NCI-H2171 treated with DMSO at 0.1 percent for 48 hours (cell line): Measurements from ENCODE around the gene MFRP.

Experiments
- DNase-seq: peaks from one replicate; lab custom pipeline; 2025; lab: John Stamatoyannopoulos, UW

MFRP gene

DNA sequence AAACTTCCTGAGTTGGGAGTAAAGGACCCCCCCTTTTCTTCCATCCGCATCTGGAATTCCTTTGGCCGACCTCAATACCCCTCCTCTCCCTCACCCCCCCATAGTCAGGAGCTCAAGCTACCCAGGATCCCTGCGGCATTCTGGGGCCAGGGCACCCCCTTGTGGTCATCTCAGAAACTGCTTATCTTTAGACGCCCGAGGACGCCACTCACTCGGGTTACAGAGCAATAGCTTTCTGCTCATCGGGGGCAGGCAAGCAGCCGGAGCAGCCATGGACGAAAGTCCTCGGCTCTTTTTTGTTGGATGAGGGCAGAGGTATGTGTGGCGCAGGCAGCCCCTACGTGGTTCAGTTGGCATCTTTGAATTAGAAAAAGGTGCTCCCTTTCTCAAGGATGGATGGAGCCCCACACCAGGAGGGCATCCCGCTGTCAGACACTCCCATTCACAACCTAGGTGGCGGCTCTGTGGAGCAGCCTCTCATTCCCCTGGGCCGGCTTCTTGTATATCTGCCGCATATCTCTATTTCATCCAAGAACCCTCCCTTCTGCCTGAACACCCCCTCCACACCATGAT lies 8.1 kb downstream of the MFRP start:
- peak; percentile 18 for DNase-seq

DNA sequence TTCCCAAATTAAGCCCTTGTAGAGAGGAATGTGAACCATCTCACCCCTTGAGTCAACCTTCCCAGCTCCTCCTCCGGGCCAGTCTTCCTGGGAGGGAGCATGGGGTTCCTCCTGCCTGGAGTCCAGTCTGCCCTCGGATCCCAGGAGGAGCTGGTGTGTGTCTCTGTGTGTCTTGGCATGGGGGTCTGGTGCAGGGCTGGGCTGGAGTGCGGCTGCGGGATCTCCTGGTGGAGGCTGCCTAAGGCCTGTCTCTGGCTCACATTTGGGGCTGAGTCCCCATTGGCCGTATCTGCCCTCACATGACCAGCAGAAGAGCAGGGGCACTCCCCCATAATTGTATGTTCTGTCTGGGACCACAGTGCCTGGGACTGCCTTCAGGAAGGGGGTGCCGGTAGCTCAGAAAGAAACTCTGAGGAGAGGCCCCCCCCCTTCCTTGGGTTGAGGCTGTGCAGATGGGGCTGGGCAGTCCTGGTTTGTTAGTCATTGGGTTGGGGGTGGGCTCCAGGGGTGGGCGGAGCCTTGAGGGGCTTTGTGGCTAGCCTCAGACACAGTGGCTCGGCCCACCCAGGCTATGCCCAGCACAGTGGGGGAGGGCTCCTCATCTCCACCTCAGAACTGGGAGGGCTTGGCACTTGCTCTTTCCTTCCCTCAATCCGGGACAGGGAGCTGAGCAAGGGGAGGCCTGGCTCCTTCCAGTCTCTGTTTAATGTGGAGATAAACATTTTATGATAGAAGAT lies 8.8 kb downstream of the MFRP start:
- DNase-seq, result no peak

DNA sequence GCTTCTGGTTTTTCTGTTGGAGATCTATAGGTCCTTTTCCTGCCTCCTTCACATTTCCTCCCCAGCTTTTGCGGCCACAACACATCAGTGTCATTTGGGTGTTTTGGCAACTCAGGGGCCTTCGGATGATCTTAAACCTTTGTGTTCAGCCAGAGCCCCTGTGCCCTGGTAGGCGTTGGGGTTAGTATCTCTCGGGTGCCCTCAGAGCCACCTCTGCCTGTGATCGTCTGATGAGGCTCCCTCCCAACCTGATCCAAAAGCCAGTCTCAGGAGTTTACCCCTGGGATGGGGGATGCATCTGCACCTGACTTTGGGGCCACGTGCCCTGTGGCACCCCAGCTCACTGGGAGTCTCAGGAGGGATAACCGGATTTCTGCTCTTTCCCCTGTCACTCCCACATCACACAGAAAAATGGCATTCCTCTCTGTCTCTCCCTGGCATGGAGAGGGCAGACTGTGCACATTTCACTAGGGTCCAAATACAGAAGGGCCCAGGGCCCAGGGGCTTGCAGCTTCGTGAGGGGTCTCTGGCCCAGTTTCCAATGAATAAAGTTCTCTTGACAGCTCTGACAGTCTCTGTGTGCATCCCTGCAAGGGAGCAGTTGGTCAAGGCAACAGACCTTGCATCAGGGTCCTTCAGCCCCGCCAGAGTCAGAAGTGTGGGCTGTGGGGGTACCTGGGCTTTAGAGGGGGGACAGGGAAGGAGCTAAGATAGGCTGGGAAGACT lies 9.6 kb downstream of the MFRP start:
- DNase-seq, result no peak

DNA sequence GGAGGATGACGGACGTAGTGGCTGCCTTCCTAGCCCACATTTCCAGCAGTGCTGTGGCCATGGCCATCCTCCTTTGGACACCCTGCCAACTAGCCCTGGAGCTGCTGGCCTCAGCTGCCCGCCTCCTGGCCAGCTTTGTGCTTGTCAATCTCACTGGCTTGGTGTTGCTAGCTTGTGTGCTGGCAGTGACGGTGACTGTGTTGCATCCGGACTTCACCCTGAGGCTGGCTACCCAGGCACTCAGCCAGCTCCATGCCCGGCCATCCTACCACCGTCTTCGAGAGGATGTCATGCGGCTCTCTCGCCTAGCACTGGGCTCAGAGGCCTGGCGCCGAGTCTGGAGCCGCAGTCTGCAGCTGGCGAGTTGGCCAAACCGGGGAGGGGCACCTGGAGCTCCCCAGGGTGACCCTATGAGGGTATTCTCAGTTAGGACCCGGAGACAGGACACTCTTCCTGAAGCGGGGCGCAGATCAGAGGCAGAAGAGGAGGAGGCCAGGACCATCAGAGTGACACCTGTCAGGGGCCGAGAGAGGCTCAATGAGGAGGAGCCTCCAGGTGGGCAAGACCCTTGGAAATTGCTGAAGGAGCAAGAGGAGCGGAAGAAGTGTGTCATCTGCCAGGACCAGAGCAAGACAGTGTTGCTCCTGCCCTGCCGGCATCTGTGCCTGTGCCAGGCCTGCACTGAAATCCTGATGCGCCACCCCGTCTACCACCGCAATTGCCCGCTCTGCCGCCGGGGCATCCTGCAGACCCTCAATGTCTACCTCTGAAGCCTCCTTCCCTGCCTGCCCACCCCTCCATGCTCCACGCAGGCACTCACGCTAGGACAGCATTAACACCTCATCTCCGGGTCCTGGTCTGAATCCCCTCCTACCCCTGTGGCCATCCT lies 10.6 kb downstream of the MFRP start:
- DNase-seq, result no peak

DNA sequence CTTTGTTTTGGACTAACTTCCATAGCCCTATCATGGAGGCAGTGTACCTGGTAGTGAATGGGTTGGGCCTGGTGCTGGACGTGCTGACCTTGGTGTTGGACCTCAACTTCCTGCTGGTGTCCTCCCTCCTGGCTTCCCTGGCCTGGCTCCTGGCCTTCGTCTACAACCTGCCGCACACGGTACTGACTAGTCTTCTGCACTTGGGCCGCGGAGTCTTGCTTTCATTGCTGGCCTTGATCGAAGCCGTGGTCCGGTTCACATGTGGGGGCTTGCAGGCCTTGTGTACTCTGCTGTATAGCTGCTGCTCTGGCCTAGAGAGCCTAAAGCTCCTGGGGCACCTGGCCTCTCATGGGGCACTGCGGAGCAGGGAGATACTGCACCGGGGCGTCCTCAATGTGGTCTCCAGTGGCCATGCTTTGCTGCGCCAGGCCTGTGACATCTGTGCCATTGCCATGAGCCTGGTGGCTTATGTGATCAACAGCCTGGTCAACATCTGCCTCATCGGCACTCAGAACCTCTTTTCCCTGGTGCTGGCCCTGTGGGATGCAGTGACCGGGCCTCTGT lies 11.3 kb downstream of the MFRP start:
- no peak for DNase-seq

DNA sequence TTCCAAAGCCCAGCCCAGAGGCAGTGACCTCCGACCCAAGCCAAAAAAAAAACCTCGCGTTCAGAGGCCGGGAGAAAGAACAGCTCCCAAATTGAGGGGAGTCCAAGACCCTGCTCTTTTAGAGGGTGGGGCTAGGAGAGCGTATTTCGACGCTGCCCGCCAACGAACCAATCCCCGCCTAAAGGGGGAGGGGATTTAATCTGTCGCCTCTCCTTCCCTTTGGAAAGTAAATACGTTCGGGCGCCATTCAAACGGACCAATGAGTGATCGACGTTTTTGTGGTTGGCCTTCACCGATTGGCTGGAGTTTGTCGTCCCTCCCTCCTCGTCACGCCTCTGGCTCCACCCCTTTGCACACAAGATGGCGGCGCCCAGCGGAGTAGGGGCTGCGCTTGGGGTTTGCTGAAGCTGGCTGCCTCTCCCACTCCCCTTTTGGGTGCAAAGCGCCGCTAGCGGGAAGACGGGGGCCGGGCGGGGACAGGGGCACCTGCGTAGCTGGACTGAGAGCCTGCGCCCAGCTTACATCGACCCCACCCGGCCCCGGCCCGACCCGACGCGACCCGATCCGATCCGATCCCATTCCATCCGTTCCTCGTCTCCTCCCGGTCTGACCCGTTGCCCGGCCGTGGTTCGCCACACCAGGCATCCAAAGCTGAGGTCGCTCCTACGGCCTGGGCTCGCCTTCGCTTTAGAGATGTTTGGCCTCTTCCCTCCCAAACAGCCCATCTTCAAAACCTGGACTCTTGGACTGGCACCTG lies 12.2 kb downstream of the MFRP start, which contains the start of gene RNF26:
Gene RNF26, plus strand, starts transcription at position 354 of the 757 bp plus-strand sequence. CDS start 596 bp downstream, outside the sequence.
- peak; percentile 95 for DNase-seq

DNA sequence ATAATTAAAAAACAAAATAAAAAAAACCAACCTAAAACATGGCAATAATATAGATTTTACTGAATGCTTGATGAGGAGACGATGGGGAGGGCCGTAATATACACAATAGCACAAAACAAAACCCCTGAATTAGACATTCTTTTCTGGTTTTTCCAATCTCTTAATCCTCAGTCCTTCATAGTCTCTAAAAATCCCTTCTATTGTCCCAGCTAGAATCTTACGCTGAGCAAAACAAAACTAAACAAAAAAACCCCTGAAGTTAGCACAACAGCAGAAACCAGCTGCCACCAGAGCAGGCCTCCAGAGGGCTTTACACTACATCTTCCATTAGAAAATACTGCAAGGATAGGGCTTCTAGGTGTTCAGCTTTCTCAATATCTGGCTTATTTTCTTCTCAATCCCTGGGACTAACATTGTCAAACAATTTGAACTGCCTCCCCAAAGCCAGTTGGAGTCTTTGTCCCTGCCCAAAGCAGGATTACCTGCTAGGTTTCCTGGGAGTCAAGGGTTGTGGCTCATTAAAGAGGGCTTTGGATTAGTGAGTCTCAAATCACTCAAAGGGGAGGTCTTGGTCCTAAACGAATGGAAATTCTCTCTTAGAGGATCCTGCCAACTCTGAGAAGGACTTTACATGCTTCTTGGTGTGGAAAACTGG lies 14.3 kb downstream of the MFRP start:
- DNase-seq, result no peak

DNA sequence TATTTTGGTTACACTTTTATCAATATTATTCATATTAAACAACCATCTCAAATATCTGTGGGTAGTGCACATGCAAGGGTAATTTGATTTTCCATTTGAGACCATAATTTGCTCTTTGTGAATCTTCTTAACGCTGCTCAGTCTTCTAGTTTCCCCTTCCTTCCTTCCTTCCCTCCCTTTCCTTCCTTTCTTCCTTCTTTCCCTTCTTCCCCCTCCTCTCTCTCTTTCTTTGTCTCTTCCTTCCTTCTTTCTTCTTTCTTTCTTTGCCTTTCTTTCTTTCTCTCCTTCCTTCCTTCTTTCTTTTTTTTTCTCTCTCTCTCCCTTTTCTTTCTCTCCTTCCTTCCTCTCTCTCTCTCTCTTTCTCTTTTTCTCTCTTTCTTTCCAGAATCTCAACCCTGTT lies 16.3 kb downstream of the MFRP start:
- no peak for DNase-seq

DNA sequence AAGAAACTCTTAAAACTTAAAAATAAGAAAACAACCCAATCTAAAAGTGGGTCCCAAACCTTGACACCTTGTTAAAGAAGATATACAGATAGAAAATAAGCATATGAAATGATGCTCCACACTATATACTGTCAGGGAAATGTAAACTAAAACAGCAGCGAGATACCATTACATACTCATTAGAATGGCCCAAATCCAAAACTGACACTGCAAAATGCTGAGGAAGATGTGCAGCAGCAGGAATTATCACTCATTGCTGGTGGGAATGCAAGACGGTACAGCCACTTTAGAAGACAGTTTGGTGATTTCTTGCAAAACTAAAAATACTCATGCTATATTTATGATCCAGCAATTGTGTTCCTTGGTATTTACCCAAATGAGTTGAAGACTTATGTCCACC lies 17.2 kb downstream of the MFRP start:
- no peak for DNase-seq

DNA sequence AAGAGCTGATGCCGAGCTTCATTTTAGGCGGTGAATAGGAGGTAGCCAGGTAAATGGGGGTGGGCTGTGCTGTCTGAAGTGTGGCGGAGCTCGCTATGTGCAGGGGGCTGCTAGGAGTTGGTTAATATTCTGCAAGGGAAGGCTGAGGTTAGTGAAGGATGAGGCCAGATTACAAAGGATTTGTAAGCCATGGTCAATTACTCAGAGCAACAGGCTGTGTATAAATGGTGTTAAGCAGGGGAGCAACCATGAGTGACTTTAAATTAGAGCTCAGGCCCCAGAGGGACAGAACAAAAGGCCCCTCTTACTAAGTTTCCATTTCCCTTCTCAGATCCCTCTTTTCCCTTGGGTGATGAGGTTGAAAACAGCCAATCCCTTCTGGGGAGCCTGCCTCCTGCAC lies 22.3 kb downstream of the MFRP start:
- no peak for DNase-seq

DNA sequence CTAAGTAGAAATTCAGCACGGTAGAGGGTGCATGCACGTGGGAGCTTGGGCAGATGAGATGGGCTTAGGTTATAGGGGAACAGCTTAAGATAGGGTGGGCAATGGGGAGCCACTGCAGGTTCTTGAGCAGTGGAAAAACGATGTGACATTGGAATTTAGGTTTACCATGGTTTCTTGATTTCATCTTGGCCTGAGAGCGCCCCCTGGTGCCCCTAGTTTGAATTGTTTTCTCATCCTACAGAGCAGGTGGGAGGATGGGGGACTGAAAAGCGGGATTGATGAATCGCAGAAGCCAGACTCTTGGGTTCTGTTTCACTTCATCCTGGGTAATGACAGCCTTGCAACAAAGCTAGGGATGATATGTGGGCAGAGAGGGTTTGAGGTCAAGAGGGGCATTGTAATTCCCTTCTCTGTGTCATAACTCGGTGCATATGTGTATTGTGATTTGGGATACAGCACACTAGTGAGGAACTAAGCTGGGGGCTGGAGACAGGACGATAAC lies 22.9 kb downstream of the MFRP start:
- peak; percentile 45 for DNase-seq

DNA sequence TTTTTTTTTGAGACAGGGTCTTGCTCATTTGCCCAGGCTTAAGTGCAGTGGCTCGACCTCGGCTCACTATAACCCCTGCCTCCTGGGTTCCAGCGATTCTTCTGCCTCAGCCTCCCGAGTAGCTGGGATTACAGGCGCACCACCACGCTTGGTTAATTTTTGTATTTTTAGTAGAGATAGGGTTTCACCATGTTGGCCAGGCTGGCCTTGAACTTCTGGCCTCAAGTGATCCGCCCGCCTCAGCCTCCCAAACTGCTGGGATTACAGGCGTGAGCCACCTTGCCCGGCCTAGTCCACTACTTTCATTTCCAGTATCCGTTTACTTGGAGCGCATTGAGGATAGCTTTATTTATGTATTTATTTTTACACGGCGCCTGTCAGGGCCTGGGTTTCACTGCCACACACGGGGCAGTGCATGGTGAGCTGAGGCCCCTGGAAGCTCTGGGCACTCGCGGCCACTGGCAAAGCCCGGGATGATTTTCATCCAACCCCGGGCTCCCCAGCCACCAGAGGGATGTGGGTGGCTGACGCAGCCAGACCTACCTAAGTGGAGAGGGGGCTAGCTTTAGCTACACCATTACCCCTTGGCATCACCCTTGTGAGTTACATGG lies 23.5 kb downstream of the MFRP start:
- no peak for DNase-seq

DNA sequence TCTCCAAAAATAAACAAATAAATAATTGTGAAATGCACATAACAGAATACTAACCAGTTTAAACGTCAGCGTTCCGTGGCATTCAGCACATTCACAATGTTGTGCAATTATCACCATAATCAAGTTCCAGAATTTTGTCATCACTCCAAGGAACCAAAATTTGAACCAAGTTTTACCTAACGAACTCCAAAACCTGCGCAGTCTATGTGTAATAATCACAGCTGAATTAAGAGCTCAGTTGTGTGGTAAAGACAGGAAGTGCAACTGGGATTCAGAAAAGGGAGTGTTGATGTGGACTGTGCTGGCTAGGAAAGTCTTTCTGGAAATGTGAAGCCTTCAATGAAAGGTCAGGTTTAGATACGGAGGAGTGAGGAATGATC lies 24.2 kb downstream of the MFRP start:
- DNase-seq, result no peak

DNA sequence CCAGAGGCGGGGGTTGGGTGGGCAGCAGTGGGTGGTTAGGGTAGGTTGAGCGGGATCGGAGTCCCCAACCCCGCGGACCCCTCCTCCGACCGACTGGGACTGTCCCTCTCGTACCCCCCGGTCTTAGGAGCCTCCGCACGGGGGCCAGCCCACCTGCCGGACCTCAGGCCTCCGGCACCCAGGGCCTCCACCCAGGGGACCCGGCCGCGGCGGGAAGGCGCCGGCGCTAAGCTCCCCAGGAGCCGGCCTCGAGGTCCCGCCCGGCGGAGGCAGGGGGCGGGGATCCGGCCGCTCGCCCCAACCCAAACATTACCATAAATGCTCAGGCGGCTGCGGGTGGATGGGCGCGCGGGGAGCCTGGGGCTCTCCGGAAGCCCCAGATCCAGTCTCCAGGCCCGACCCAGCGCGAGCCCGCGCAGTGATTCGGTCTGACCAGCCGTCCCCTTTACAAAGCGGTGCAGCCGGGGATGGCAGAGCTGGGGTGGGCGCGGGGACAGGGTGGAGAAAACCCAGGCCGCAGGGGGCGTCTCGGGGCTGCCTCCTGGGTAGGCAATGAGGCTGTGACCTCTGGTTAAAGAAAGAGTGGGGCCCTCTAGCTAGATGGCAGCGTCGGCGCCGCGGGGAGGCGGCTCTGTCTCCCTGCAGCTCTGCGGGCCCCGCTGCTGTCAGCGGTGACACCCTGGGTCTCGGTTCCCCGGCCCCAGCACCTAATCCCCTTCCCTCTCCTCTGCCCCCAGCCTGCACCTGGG lies 25.6 kb downstream of the MFRP start:
- DNase-seq, result no peak

DNA sequence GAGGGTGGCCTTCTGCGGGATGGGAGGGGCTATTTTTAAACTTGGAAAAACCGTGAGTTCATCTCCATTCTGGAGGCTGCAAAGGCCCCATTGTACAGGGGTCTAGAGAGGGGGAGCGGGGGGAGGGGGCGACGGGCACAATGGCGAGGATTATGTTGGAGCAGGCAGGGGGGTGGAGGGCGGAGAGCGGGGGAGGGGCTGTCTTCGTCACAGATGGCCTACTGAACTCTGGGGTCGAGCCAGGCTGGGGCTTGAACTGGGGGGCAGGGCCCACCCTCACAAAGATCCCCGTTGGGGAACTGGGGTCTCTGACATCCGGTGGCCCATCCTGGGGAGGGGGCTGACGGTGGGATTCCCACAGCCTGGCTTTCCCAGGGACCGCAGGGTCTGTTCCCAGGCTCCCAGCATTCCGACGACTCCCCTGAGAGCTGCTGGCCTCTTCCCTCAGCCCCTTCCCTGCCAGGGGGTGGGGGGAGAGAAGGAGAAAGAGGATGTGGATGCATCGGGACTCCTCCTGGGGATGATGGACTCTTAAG lies 26.2 kb downstream of the MFRP start:
- no peak for DNase-seq

DNA sequence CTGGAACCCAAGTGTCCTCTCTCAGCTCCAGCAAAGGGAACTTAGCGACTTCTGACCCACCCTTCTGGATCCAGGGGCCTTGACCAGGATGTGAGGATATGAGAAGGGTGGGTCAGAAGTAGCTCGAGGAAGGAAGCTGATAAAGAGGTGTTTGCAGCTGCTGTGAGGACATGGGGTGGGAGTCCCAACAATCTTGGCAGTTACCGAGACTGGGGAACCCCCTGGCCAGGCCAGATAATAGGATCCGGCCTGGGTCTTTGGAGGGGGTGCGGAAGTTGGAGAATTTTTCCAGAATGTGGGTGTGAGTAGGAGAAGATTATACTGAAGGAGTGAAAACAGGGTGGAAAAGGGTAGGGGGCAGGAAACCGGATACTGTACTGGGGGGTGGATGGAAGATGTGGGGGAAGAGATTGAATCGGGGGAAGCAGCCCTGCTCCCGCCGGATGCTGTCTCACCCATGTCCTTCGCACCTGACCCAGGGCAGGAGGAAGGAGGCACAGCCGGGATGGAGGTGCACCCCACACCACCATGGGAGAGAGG lies 26.7 kb downstream of the MFRP start:
- no peak for DNase-seq

DNA sequence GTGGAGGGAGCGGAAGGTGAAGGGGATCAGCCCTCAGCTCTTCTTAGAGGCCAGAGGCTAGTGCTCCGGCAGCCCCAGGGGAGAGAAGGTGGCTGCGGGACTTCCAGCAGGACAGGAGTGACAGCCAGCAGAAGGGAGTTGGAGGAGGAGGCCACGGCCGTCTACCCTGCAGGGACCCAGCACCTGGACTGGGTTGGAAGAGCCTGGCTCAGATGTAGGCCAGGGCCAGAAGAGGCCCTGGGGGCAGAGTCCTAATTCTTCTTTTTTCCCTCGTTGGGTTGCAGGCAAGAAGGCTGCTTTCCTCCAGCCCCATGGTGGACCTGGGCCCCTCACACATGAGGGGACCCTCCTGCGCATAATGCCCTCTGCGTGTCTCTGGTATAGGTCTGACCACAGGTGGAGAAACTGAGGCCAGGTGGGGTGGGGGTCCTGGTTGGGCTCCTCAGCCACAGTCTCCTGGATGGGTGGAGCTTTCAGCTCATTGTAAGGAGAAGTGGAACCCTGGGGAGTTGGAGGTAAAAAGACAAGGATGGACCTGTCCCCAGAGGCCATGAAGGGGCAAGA lies 27.3 kb downstream of the MFRP start:
- no peak for DNase-seq
